ENCODE results near the gene ZNF608.

The ZNF608 gene, protein sequence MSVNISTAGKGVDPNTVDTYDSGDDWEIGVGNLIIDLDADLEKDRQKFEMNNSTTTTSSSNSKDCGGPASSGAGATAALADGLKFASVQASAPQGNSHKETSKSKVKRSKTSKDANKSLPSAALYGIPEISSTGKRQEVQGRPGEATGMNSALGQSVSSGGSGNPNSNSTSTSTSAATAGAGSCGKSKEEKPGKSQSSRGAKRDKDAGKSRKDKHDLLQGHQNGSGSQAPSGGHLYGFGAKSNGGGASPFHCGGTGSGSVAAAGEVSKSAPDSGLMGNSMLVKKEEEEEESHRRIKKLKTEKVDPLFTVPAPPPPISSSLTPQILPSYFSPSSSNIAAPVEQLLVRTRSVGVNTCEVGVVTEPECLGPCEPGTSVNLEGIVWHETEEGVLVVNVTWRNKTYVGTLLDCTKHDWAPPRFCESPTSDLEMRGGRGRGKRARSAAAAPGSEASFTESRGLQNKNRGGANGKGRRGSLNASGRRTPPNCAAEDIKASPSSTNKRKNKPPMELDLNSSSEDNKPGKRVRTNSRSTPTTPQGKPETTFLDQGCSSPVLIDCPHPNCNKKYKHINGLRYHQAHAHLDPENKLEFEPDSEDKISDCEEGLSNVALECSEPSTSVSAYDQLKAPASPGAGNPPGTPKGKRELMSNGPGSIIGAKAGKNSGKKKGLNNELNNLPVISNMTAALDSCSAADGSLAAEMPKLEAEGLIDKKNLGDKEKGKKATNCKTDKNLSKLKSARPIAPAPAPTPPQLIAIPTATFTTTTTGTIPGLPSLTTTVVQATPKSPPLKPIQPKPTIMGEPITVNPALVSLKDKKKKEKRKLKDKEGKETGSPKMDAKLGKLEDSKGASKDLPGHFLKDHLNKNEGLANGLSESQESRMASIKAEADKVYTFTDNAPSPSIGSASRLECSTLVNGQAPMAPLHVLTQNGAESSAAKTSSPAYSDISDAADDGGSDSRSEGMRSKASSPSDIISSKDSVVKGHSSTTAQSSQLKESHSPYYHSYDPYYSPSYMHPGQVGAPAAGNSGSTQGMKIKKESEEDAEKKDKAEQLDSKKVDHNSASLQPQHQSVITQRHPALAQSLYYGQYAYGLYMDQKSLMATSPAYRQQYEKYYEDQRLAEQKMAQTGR (N-terminal part only)

DNA sequence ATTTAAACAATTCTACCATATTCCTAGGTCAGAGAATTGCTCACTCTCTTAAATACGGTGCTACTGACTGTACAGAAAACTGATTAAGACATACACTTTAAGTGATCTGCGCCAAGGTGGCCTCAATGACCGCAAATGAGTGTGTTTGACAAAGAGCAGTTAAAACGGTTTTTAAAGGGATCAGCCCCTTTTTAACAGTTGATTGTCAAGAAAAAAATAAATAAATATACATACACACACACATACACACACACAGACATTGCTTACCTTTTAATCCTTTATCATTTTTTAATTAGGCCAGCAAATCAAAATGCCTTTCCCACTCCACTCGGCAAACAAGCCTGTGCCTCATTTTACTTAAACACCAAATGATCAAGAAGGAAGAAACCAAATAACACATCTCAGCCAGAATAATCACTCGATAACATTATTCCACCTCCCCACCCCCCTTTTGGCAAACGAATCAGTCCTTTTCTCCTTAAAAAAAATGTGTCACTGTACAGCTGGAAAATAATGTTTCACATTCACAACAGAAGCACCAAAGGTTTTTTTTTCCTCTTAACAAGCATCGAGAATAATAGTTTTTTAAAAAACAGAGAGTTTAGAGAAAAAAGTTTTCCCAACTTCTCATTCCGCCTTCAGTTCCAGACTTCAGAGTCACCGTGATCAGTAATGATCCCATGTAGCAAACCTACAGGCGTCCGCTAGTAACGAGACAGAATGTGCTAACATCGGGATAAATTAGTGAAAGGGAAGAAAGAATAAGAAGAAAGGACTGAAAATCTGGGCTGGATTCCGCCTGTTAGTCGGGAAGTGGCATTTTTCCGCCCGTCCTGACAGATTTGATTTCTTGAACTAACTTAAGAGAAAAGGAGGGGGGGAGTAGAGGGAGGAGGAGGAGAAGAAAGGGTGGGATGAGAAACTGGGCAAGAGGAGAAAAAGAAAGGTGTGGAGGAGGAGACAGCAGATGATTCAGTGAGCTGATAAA is at the start of gene ZNF608:
TSS of gene ZNF608 (minus strand) at position 712 of the 988 bp plus-strand sequence. CDS start 1,650 bp downstream, outside the sequence.
- TF ChIP-seq BACH2 (CRISPR knock-in tag; IDR thresholded peaks at IDR 0.05; ENCODE audit: borderline replicate concordance) (no peak), ISL1 (CRISPR knock-in tag; IDR thresholded peaks at IDR 0.05) (no peak), ZC3H10 (CRISPR knock-in tag; IDR thresholded peaks at IDR 0.05) (no peak), PPARA (CRISPR knock-in tag; IDR thresholded peaks at IDR 0.05; ENCODE audit: borderline replicate concordance) (no peak)
- peak; percentile 4 for ATAC-seq

- no peak for ATAC-seq
- TF ChIP-seq ESRRG (CRISPR knock-in tag; IDR thresholded peaks at IDR 0.05) (no peak), PATZ1 (CRISPR knock-in tag; IDR thresholded peaks at IDR 0.05; ENCODE audit: borderline replicate concordance) (no peak)
These were observed 49.4 kb upstream of the ZNF608 start for GRCh38 chr5:124795829-124796228.

DNA sequence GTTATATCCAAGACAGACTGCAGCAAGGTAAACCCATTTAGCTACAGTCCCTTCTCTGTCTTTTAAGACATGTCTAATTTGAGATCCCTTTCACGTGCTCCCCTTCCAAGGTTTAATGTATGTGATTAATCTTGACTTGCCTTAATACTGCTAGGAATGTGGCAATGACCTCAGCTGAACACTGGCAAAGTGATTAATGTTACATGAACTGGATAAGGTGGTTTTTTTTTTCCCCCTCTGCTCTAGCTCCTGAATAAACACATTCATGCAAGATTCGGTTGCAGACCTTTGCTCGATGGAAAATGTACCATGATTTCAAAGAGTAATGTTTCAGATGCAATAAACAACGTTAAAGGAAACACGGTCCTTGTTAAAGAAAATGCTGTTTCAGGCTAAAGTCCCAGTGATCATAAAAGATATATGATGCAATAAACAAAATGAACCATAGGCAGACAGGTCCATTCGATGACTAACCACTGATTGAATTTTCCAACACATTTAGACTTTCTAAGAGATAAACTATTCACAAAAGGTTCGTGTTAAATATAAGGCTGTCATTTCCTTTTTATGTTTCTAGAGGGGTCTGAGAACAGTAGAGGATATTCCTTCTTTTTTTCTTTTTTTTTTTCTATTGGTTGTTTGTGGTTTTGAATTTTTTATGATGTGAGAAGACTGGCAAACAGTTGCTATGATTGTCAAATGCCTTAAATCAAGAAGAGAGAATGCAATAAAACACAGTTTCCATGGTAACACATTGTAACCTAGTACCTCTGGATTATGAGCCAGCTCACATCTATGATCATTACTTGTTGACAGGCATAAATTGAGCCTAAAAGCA is 44.7 kb upstream of the ZNF608 start:
- TF ChIP-seq GLIS3 (CRISPR knock-in tag; IDR thresholded peaks at IDR 0.05), result no peak
- TF ChIP-seq, protein P1, sequence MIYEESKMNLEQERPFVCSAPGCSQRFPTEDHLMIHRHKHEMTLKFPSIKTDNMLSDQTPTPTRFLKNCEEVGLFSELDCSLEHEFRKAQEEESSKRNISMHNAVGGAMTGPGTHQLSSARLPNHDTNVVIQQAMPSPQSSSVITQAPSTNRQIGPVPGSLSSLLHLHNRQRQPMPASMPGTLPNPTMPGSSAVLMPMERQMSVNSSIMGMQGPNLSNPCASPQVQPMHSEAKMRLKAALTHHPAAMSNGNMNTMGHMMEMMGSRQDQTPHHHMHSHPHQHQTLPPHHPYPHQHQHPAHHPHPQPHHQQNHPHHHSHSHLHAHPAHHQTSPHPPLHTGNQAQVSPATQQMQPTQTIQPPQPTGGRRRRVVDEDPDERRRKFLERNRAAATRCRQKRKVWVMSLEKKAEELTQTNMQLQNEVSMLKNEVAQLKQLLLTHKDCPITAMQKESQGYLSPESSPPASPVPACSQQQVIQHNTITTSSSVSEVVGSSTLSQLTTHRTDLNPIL (CRISPR knock-in tag; IDR thresholded peaks at IDR 0.05; ENCODE audit: low read depth), result 0 out of 2 replicates have a peak, but pooled peaks have one; percentile 14
- peak; percentile 66 for TF ChIP-seq ISL1 (CRISPR knock-in tag; IDR thresholded peaks at IDR 0.05)
- peak; percentile 57 for ATAC-seq

DNA sequence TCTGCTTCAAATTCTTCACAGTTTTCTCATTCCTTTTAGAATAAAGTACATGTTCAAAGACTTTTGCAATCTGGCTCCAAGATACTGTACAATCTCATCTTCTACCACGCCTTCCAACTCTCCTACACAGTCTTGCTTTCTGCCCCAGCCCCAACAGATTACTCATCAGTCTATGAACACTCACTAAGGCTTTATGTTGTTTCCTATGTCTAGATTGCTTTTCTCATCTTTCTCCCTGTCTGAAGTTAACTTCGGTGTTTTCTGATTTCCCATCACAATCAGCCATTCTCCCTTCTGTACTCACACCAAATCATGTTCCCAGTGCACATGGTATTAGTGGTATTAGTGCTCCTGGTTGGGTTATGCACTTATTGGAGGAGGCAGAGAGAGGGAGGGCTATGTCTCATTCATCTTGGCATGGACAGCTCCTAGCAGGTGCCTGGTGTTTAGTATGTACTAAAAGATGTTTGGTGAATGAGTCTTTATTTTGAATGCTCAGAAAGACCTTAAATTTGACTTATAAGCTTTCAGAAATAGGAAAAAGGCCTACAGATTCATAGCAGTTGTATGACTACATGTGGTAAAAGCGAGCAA is 44.0 kb upstream of the ZNF608 start:
- TF ChIP-seq ZC3H10 (CRISPR knock-in tag; IDR thresholded peaks at IDR 0.05), result no peak
- ATAC-seq, result peak; percentile 72

DNA sequence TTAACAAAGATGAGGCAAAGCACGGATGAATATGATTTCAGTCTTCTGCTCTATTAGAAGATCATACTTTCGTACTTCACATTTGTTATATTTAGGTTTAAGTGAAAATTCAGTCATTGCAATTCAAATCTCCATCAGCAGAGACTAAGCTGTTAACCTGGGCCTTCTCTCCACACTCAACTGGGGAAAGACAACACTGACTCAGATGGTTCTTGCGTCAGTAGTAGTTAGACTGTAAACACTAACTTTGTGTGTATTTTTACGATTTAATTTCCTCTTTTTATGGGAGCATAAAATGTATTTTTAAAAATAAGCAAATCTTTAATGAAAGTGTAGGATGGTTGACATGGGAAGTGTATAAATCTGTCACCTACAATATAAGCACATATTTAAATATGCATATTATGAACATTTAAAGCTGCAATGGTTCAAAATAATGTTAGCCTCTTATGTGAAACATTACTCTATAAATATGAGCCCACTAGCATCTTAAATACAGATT is 42.7 kb upstream of the ZNF608 start:
- no peak for ATAC-seq
- no peak for TF ChIP-seq ZC3H10 (CRISPR knock-in tag; IDR thresholded peaks at IDR 0.05)
- no peak for TF ChIP-seq TCF4 (CRISPR knock-in tag; IDR thresholded peaks at IDR 0.05; ENCODE audit: borderline replicate concordance)
- TF ChIP-seq SNAI2 (CRISPR knock-in tag; IDR thresholded peaks at IDR 0.05), result no peak
- TF ChIP-seq ZFP3 (CRISPR knock-in tag; IDR thresholded peaks at IDR 0.05), result no peak
- no peak for TF ChIP-seq POU6F1 (CRISPR knock-in tag; IDR thresholded peaks at IDR 0.05; ENCODE audit: borderline replicate concordance, low read depth)
- no peak for TF ChIP-seq TOX (CRISPR knock-in tag; IDR thresholded peaks at IDR 0.05; ENCODE audit: borderline replicate concordance)
- no peak for TF ChIP-seq PATZ1 (CRISPR knock-in tag; IDR thresholded peaks at IDR 0.05; ENCODE audit: borderline replicate concordance)
- TF ChIP-seq ZFP30 (CRISPR knock-in tag; IDR thresholded peaks at IDR 0.05), result no peak
- TF ChIP-seq, protein P1 (CRISPR knock-in tag; IDR thresholded peaks at IDR 0.05; ENCODE audit: low read depth), result no peak
- no peak for TF ChIP-seq ZNF70 (CRISPR knock-in tag; IDR thresholded peaks at IDR 0.05)
- TF ChIP-seq OSR1 (CRISPR knock-in tag; IDR thresholded peaks at IDR 0.05), result no peak
- TF ChIP-seq ARNTL (CRISPR knock-in tag; IDR thresholded peaks at IDR 0.05; ENCODE audit: borderline replicate concordance, low read depth), result no peak
- TF ChIP-seq RARB (CRISPR knock-in tag; IDR thresholded peaks at IDR 0.05), result no peak

All from SK-N-SH treated with all-trans-retinoic acid at 6 μM for 48 hours (cell line).